Suprapubic skin (tissue), 4 donors: Measurements from ENCODE around the gene UGT2A1. TPM values are rescaled to one million over a fixed set of nuclear protein-coding genes. Genes with fewer than 3 reads are reported as not detected.

ENCODE experiments used
- DNase-seq, 2 donors: peaks; one replicate each; pipeline ENCODE4 v3.0.0-alpha.2; 2019; ENCODE audit warnings: low spot score in 2 of 2
- H3K27ac ChIP-seq: fragments of 200-600 bp; sonication (generic); one replicate; pipeline ENCODE4 v1.5.1; 2019
- H3K27me3 ChIP-seq: fragments of 200-600 bp; sonication (generic); one replicate; pipeline ENCODE4 v1.5.1; 2019
- H3K36me3 ChIP-seq: fragments of 200-600 bp; sonication (generic); one replicate; pipeline ENCODE4 v1.5.1; 2019
- H3K4me1 ChIP-seq: fragments of 200-600 bp; sonication (generic); one replicate; pipeline ENCODE4 v1.5.1; 2019
- H3K4me3 ChIP-seq: fragments of 200-600 bp; sonication (generic); one replicate; pipeline ENCODE4 v1.5.1; 2019; ENCODE audit warnings: mild to moderate bottlenecking
- H3K9me3 ChIP-seq: fragments of 200-600 bp; sonication (generic); one replicate; pipeline ENCODE4 v1.5.1; 2019
- EP300 ChIP-seq: sonication (generic); formaldehyde crosslinking; IDR thresholded peaks from one replicate; pipeline ENCODE4 v1.6.1; 2017; ENCODE audit warnings: antibody characterized with exemption
- POLR2A ChIP-seq, 2 donors: fragments of 450-650 bp; IDR thresholded peaks; one replicate each; pipeline ENCODE4 v1.6.1; 2017; ENCODE audit warnings: antibody characterized with exemption in 2 of 2, mild to moderate bottlenecking in 2 of 2, moderate library complexity in 2 of 2
- POLR2AphosphoS5 ChIP-seq, 3 donors: sonication (generic); formaldehyde crosslinking; IDR thresholded peaks; one replicate each; pipeline ENCODE4 v1.6.1; 2017; ENCODE audit warnings: antibody characterized with exemption in 3 of 3
- WGBS: methylation state at CpG from one replicate; pipeline ENCODE4 v1.1.5; 2018; 5-methylcytosine and 5-hydroxymethylcytosine counted together
- total RNA-seq, 4 donors: library from RNA; depleted of rRNA; stranded (reverse); fragments of >200 nt; gene quantifications; one replicate each; pipeline ENCODE4 v1.1.0, GENCODE V29; 2016
- TF ChIP-seq, protein P1 (sequence below), 2 donors: fragments of 200-600 bp in 1 of 2; fragments of 450-650 bp in 1 of 2; sonication (generic) in 1 of 2; IDR thresholded peaks; one replicate each; pipeline ENCODE4 v1.5.1; 2016 to 2019; ENCODE audit warnings: antibody characterized with exemption in 2 of 2, mild to moderate bottlenecking in 1 of 2, moderate library complexity in 1 of 2

UGT2A1 gene
- total RNA-seq, 4 donors from 2014 or later: 1.6 to 2.4 (median 1.9) TPM; not detected in 1

DNA sequence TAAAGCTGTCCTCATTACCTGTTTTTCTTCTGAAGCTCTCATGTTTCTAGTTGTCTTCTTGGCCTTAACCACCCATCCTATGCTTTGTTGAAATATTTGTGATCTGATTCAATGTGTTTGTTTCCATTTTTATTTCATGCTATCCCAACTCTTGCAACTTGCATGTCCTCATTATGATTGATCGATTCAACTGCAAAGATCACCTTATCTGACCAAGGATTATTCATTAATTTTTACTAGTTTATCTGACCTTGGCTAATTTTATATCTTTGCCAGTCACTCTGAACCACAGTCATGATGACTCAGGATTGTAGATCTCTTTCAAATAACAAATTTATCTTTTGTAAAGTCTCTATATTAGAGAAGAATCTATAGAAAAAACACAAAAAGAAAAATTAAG is 84.3 kb downstream of the UGT2A1 start:
- WGBS: 88% methylated on average over 1 of the region's 1 CpG
- no peak for TF ChIP-seq EP300
- TF ChIP-seq, protein P1, sequence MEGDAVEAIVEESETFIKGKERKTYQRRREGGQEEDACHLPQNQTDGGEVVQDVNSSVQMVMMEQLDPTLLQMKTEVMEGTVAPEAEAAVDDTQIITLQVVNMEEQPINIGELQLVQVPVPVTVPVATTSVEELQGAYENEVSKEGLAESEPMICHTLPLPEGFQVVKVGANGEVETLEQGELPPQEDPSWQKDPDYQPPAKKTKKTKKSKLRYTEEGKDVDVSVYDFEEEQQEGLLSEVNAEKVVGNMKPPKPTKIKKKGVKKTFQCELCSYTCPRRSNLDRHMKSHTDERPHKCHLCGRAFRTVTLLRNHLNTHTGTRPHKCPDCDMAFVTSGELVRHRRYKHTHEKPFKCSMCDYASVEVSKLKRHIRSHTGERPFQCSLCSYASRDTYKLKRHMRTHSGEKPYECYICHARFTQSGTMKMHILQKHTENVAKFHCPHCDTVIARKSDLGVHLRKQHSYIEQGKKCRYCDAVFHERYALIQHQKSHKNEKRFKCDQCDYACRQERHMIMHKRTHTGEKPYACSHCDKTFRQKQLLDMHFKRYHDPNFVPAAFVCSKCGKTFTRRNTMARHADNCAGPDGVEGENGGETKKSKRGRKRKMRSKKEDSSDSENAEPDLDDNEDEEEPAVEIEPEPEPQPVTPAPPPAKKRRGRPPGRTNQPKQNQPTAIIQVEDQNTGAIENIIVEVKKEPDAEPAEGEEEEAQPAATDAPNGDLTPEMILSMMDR (IDR thresholded peaks at IDR 0.05): no peak
- Histone ChIP-seq H3K4me3 (no peak overlapping the region), H3K27ac (no peak overlapping the region), H3K27me3 (no peaks in the 10 kb centered on the region), H3K9me3 (no peaks in the 10 kb centered on the region), H3K4me1 (no peaks in the 10 kb centered on the region), H3K36me3 (no peaks in the 10 kb centered on the region)
- no peak for DNase-seq

DNA sequence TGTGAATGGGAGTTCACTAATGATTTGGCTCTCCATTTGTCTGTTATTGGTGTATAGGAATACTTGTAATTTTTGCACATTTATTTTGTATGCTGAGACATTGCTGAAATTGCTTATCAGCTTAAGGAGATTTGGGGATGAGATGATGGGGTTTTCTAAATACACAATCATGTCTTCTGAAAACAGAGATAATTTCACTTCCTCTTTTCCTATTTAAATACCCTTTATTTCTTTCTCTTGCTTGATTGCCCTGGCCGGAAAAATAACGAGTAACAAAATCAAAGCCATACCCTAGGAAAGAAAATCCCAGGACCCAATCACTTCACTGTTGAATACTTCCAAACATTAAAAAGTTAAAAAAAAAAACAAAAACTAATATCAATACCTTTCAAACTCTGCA is 89.6 kb downstream of the UGT2A1 start:
- H3K27me3 ChIP-seq: no peaks in the 10 kb centered on the region
- H3K36me3 ChIP-seq: no peaks in the 10 kb centered on the region
- no peak overlapping the region for H3K4me3 ChIP-seq
- no peaks in the 10 kb centered on the region for H3K9me3 ChIP-seq
- no peak overlapping the region for H3K27ac ChIP-seq
- no peak for DNase-seq
- WGBS: 63% methylated on average over 2 of the region's 2 CpGs
- H3K4me1 ChIP-seq: no peaks in the 10 kb centered on the region
- TF ChIP-seq POLR2A (IDR thresholded peaks at IDR 0.05) (no peak), EP300 (no peak), POLR2AphosphoS5 (IDR thresholded peaks at IDR 0.05) (no peak)
- TF ChIP-seq, protein P1 (IDR thresholded peaks at IDR 0.05): no peak

DNA sequence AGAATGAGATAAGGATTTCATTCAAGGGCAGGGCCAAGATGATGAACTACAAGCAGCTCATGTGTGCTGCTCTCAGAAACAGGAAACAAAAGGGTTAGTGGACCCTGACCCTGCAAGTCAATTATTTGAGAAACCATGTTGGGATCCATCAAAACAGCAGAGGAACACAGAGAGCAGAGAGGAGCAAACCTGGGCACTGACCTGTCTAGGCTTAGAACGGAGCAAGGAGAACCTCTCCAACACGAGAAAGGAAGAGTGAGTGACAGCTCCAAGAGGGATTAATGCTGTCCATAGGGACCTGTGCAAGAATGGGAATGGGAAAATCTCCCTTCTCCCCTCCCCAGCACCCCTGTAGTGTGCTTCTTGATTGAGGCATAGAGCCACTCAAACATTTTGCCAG is 103.4 kb downstream of the UGT2A1 start:
- no peaks in the 10 kb centered on the region for H3K27me3 ChIP-seq
- H3K36me3 ChIP-seq: no peaks in the 10 kb centered on the region
- H3K9me3 ChIP-seq: no peaks in the 10 kb centered on the region
- no peak for DNase-seq
- 63% methylated on average over 2 of the region's 2 CpGs for WGBS
- no peak overlapping the region for H3K4me3 ChIP-seq
- H3K4me1 ChIP-seq: no peaks in the 10 kb centered on the region
- TF ChIP-seq, protein P1 (IDR thresholded peaks at IDR 0.05): no peak
- TF ChIP-seq EP300 (no peak), POLR2A (IDR thresholded peaks at IDR 0.05) (no peak), POLR2AphosphoS5 (IDR thresholded peaks at IDR 0.05) (no peak)
- no peak overlapping the region for H3K27ac ChIP-seq

DNA sequence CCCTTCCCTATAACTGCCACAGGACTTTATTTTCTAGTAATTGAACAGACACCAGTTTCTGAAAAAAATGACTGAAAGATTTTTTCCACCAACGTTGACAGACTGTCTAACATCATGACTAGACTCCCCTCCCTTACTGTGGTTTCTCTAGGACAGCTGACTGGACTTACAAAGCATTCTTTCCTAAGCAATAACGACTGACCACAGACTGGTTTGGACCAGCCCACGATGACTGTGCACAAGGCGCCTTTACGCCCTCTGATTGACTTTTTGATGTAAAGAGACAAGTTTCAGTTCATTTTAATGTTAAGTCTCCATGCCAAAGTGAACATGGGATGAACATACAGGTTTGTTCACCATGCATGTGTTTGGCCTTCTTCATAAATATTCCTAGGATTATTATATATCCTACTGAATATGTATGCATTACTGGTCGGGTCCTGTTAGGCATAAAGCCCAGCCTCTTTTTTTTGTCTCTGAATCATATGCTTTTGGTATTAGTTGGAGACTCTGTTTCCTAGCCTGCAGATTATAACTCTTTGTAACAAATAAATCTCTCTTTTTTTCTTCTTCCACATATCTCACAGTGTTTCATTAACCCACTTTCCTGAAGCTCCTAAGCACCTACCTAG is 106.8 kb downstream of the UGT2A1 start:
- DNase-seq: no peak
- no peaks in the 10 kb centered on the region for H3K27me3 ChIP-seq
- no peaks in the 10 kb centered on the region for H3K4me1 ChIP-seq
- no peak overlapping the region for H3K4me3 ChIP-seq
- no peak overlapping the region for H3K27ac ChIP-seq
- WGBS: 53% methylated on average over 6 of the region's 6 CpGs
- H3K36me3 ChIP-seq: no peaks in the 10 kb centered on the region
- no peaks in the 10 kb centered on the region for H3K9me3 ChIP-seq
- TF ChIP-seq EP300: no peak
- no peak for TF ChIP-seq POLR2A (IDR thresholded peaks at IDR 0.05)
- TF ChIP-seq, protein P1 (IDR thresholded peaks at IDR 0.05): no peak
- TF ChIP-seq POLR2AphosphoS5 (IDR thresholded peaks at IDR 0.05): no peak

Other genes starting within 250 kb of the UGT2A1 start
- gene UGT2B4, start 157.3 kb downstream of the UGT2A1 start, total RNA-seq: 1 to 10 TPM in 1 of 4 donors, not detected in 3; 1.9 TPM
- not detected for gene UGT2A2, start 13.6 kb downstream of the UGT2A1 start, total RNA-seq
- under 1 TPM; 0.08 to 0.24 (median 0.23) TPM for gene SULT1B1, start 107.4 kb upstream of the UGT2A1 start, total RNA-seq
- gene SULT1E1, start 206.9 kb upstream of the UGT2A1 start, total RNA-seq: 100 to 1,000 TPM in 1 of 4 donors, 10 to 100 TPM in 3; 18.6 to 198 (median 44.1) TPM